ENCODE measurements around the gene AP3B1. TPM values are rescaled to one million over a fixed set of nuclear protein-coding genes. Genes with fewer than 3 reads are reported as not detected.

AP3B1 gene
- total RNA-seq, 6 donors from 2014 or later, result 25.7 to 66.9 (median 37.8) TPM

Small RNA genes within 50 kb of the gene (small RNA-seq; reads per million reads assigned to genes)
- gene RF00019, result 0 reads per million in 4 donors
- 0 reads per million in 4 donors for gene RNU6-183P

Other genes starting within 250 kb of the AP3B1 start
- gene SCAMP1, start 65.9 kb upstream of the AP3B1 start, total RNA-seq, result 10 to 100 TPM in 4 of 6 donors, 1 to 10 TPM in 2; 5.3 to 37.3 (median 25.1) TPM

Data from upper lobe of left lung (tissue), 6 donors.